ENCODE data around the gene FYCO1. TPM values are rescaled to one million over a fixed set of nuclear protein-coding genes. Genes with fewer than 3 reads are reported as not detected.

FYCO1 gene
- total and polyA plus RNA-seq, 2 of the 8 experiments (the other 6 are each of a cell fraction or from before 2014, with no cell fraction given), result 4.8 to 10.8 TPM

GRCh38 chr3:45981346-45982074 is 14.1 kb downstream of the FYCO1 start:
- Histone ChIP-seq H3K56ac (replicated peaks; ENCODE audit: insufficient read length, low read depth, low read length) (no peak overlapping the region), H3K4me1 (replicated peaks in 1 of 4; ENCODE audit: control insufficient read depth in 3 of 4, insufficient read depth in 4 of 4, low read length in 3 of 4) (no peaks in the 10 kb centered on the region), H2BK120ac (replicated peaks; ENCODE audit: low read depth, low read length) (no peak overlapping the region), H4K5ac (ENCODE audit: insufficient read length, low read depth, low read length) (no peak overlapping the region), H4K8ac (ENCODE audit: extremely low read depth, insufficient read depth, low read length) (no peak overlapping the region), H3K36me3 (ENCODE audit: control insufficient read depth in 2 of 4, insufficient read depth in 4 of 4, low read length in 3 of 4) (peaks cover 11 to 63% (median 48%) of the 10 kb centered on the region in 4 experiments), H2AK5ac (ENCODE audit: low read depth, low read length) (no peak overlapping the region), H3K79me2 (ENCODE audit: control insufficient read depth in 1 of 2, insufficient read depth in 2 of 2, low read length in 2 of 2) (peaks cover 0 to 10% of the 10 kb centered on the region in 2 experiments; a peak in 2 of 4 replicates), H3K27ac (ENCODE audit: low read depth, low read length) (no peak overlapping the region), H4K91ac (replicated peaks; ENCODE audit: insufficient read length, low read length) (no peak overlapping the region), H2BK20ac (ENCODE audit: low read length) (no peak overlapping the region), H3K4me2 (ENCODE audit: insufficient read depth in 1 of 2, low read depth in 2 of 2, low read length in 2 of 2) (no peak overlapping the region), H3K18ac (ENCODE audit: extremely low read depth, low read length) (no peak overlapping the region), H2AFZ (ENCODE audit: low read length) (no peak overlapping the region), H3K23ac (ENCODE audit: insufficient read length) (no peak overlapping the region), H3K4ac (replicated peaks; ENCODE audit: insufficient read length, low read depth, low read length) (no peak overlapping the region), H3K9me3 (ENCODE audit: insufficient read depth in 2 of 2, low read depth in 1 of 2, low read length in 1 of 2) (no peaks in the 10 kb centered on the region), H3K14ac (ENCODE audit: insufficient read length) (no peak overlapping the region), H3K23me2 (ENCODE audit: low read depth, low read length) (no peaks in the 10 kb centered on the region), H2BK15ac (ENCODE audit: low read length) (no peak overlapping the region), H2BK12ac (ENCODE audit: low read depth, low read length) (no peak overlapping the region), H4K20me1 (replicated peaks in 1 of 2; ENCODE audit: control insufficient read depth in 1 of 2, insufficient read depth in 2 of 2, low read length in 2 of 2) (peaks cover 0 to 5% of the 10 kb centered on the region in 2 experiments), H3K27me3 (replicated peaks in 1 of 4; ENCODE audit: control insufficient read depth in 3 of 4, extremely low read depth in 1 of 4, insufficient read depth in 3 of 4, low read length in 3 of 4) (no peaks in the 10 kb centered on the region), H3K4me3 (ENCODE audit: extremely low read depth in 1 of 4, insufficient read depth in 2 of 4, low read depth in 3 of 4, low read length in 4 of 4) (no peak overlapping the region), H2BK5ac (ENCODE audit: low read depth, low read length) (no peak overlapping the region), H3K79me1 (ENCODE audit: low read depth, low read length) (peaks cover 3% of the 10 kb centered on the region), H3K9ac (replicated peaks in 1 of 4; ENCODE audit: extremely low read depth in 1 of 4, low read depth in 3 of 4, low read length in 3 of 4) (no peak overlapping the region)
- FAIRE-seq (no peak), DNase-seq (ENCODE audit: low read depth in 1 of 2, low spot score in 2 of 2) (no peak)
- 94% methylated on average over 2 of the region's 2 CpGs; no CpG with 5 or more reads in 1 of the 2 experiments for WGBS, 2 experiments (ENCODE audit: extremely low coverage in 1 of 2, insufficient coverage in 1 of 2, insufficient read length in 1 of 2, insufficient replicate concordance in 2 of 2, low coverage in 1 of 2, low lambda C conversion rate in 2 of 2, missing lambda C conversion rate in 1 of 2)
- POLR2A ChIA-PET (ENCODE audit: partially characterized antibody), result interaction anchor here (1.0 kb wide), 1 partner anchor 23 kb away, joined by 3 read pairs; no protein-coding TSS in a partner anchor
- CTCF ChIA-PET (ENCODE audit: partially characterized antibody), result interaction anchor here (0.7 to 3.6 kb wide), 5 partner anchors 15 to 106 kb away, joined by 3 to 11 read pairs (median 3); no protein-coding TSS in a partner anchor
- TF ChIP-seq RFX5 (IDR thresholded peaks at IDR 0.05; ENCODE audit: borderline replicate concordance, low read depth, low read length) (no peak), GABPA (IDR thresholded peaks at IDR 0.05; ENCODE audit: borderline replicate concordance, insufficient read depth, low read length) (no peak), USF2 (IDR thresholded peaks at IDR 0.05; ENCODE audit: low read length) (no peak), RAD21 (IDR thresholded peaks at IDR 0.05 in 1 of 2, conservative IDR thresholded peaks at IDR 0.05 in 1 of 2; ENCODE audit: low read depth in 2 of 2, low read length in 2 of 2) (no peak), SIX5 (IDR thresholded peaks at IDR 0.05; ENCODE audit: low read depth, low read length) (no peak), RNF2 (IDR thresholded peaks at IDR 0.05; ENCODE audit: borderline replicate concordance, low read depth, low read length, missing control alignments, poor library complexity, severe bottlenecking) (no peak), CTBP2 (IDR thresholded peaks at IDR 0.05; ENCODE audit: borderline replicate concordance, insufficient read depth, insufficient read length, low read length) (no peak), NRF1 (IDR thresholded peaks at IDR 0.05; ENCODE audit: low read depth, low read length) (no peak), BRCA1 (IDR thresholded peaks at IDR 0.05; ENCODE audit: low read depth, low read length) (no peak), CBX8 (IDR thresholded peaks at IDR 0.05; ENCODE audit: borderline replicate concordance, low read depth, low read length) (no peak)
